Measurements from ENCODE around the gene CLCNKB.

CLCNKB gene

GRCh38 chr1:16076031-16076864 lies 32.7 kb downstream of the CLCNKB start:
- no peak for DNase-seq (ENCODE audit: low spot score)

GRCh38 chr1:16076865-16077238 lies 33.3 kb downstream of the CLCNKB start:
- DNase-seq (ENCODE audit: low spot score), result no peak

GRCh38 chr1:16077406-16078245 lies 34.0 kb downstream of the CLCNKB start:
- no peak for DNase-seq (ENCODE audit: low spot score)

- DNase-seq (ENCODE audit: low spot score), result peak; percentile 77
Observed at GRCh38 chr1:16078925-16079656, 35.5 kb downstream of the CLCNKB start.

- no peak for DNase-seq (ENCODE audit: low spot score)
Observed at GRCh38 chr1:16080422-16081150, 37.0 kb downstream of the CLCNKB start.

- no peak for DNase-seq (ENCODE audit: low spot score)
Observed at GRCh38 chr1:16081636-16082035, 38.1 kb downstream of the CLCNKB start.

- peak; percentile 69 for DNase-seq (ENCODE audit: low spot score)
Observed at GRCh38 chr1:16082283-16083038, 38.9 kb downstream of the CLCNKB start.

GRCh38 chr1:16083486-16083885 lies 39.9 kb downstream of the CLCNKB start:
- no peak for DNase-seq (ENCODE audit: low spot score)

GRCh38 chr1:16085522-16085921 lies 41.9 kb downstream of the CLCNKB start:
- DNase-seq (ENCODE audit: low spot score), result no peak

GRCh38 chr1:16087733-16088132 lies 44.2 kb downstream of the CLCNKB start:
- DNase-seq (ENCODE audit: low spot score), result no peak

GRCh38 chr1:16088351-16088911 lies 44.8 kb downstream of the CLCNKB start:
- DNase-seq (ENCODE audit: low spot score), result no peak

- no peak for DNase-seq (ENCODE audit: low spot score)
Observed at GRCh38 chr1:16088996-16089395, 45.4 kb downstream of the CLCNKB start.

- no peak for DNase-seq (ENCODE audit: low spot score)
Observed at GRCh38 chr1:16090076-16090826, 46.7 kb downstream of the CLCNKB start.

- DNase-seq (ENCODE audit: low spot score), result no peak
Observed at GRCh38 chr1:16091296-16091695, 47.7 kb downstream of the CLCNKB start.

- no peak for DNase-seq (ENCODE audit: low spot score)
Observed at GRCh38 chr1:16092097-16092922, 48.7 kb downstream of the CLCNKB start.

GRCh38 chr1:16092923-16093511 lies 49.4 kb downstream of the CLCNKB start:
- no peak for DNase-seq (ENCODE audit: low spot score)

GRCh38 chr1:16093611-16094010 lies 50.0 kb downstream of the CLCNKB start:
- DNase-seq (ENCODE audit: low spot score), result no peak

- no peak for DNase-seq (ENCODE audit: low spot score)
Observed at GRCh38 chr1:16094453-16095158, 51.0 kb downstream of the CLCNKB start.
